ENCODE measurements around the gene ACVR1.

The ACVR1 gene

DNA sequence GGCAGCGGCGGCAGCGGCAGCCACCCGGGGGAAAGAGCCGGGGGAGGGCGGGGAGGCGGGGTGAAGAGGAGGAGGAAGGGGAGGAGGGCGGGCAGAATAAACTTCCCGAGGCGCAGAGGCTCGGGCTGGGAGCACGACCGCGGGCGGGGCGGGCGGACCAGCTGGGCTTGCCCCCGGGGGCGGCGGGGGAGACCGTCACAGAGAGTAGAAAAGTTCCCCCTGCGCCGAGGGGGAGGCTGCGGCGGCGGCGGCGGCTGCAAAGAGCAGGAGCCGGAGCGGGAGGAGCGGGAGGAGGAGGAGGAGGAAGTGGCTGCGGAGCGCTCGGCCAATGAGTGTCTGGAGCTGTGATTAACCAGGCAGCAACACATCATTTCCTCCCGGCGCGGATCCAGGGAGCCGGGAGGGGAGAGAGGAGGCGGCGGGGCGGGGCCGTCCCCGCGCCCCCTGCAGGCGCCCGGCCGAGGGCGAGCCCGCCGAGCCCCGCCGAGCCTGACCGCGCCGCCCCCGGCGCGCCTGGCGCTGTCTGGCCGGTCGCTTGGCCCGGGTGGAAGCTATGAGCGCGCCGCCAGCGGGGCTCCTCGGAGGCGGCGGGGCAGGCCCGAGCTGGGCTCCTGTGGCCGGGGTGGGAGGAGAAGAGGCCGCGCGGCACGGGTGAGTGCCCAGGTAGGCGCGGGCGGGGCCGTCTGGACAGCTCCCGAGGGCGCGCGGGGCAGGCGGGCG lies at the start of gene ACVR1:
TSS of gene ACVR1 (minus strand) at position 265 of the 720 bp plus-strand sequence. CDS start 76,837 bp downstream, outside the sequence.
- peak; percentile 23 for DNase-seq

DNA sequence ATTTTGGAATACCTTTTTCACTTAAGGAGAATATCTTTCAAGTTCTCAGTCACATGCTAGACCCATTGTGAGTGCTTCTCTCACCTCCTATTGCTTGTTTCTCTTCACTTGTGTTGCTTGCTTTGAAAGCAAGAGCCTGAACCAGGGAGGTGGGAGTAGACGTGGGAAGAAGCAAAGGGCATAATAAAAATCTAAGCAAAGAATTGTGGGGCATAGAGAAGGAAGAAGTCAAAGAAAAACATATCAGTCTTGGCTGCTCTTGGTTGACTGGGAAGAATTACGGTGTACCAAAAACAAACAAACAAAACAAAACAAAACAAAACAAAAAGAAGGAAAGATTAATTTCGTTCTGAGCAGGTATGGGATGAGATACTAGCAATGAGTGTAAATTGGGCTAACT lies 48.9 kb upstream of the ACVR1 start:
- no peak for DNase-seq

- no peak for DNase-seq
Observed at GRCh38 chr2:157923598-157924217, 47.6 kb upstream of the ACVR1 start.

- no peak for DNase-seq
Observed at GRCh38 chr2:157922815-157923214, 46.7 kb upstream of the ACVR1 start.

DNA sequence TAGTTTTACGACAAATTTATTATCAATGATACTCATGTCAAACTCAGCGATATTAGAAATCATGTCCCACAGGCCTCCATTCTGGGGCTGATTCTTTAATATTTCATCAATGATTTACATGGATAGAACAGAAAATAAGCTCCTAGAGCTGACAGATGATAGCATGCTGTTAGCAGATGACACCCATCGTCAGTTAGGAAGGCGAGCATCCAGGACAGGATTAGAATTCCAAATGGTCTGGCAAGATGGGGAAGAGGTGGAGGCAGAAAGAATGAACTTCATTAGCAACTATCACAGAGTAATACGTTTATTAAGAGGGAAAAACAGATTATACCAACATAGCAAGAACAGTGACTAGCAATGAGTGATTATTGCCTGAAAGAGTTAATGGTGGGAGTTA lies 46.2 kb upstream of the ACVR1 start:
- no peak for DNase-seq

- DNase-seq, result no peak
Observed at GRCh38 chr2:157920736-157921135, 44.6 kb upstream of the ACVR1 start.

DNA sequence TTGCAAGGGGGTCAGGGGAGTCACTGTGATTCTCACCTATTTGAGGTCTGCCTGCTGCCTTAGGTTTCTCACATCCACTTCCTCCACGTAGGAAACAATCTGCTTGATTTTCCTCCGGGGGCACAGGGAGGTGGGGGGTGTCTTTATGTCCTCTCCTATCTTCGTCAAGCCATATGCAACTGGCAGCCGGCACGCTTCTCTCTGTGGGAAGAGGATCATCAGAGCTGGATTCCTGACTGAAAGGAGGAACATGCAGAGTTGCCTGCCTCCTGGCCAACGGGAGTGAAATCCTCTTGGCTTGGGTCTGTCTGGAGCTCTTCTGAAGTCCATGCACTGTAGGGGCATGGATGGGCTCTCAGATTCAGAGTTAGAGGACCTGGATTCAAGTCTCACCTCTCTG lies 43.1 kb upstream of the ACVR1 start:
- no peak for DNase-seq

DNA sequence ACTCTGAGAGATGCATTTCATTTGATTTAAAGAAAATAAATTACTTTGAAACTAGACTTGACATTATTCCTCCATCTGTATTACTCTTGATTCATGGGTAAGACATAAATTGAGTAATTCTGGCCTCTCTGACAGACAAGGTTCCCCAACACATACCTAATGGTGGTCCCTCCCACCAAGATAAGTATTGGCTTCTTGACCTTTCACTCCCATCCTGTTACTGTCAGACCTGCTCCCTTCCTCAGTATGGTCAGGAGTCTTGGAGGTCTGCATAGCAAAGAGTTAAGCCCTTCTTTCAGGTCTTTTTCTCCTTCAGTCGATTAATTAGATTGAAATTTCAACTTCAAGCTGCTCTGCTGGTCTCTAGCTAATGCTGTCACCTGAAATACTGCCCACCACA lies 42.2 kb upstream of the ACVR1 start:
- DNase-seq, result no peak

- no peak for DNase-seq
Observed at GRCh38 chr2:157911750-157912149, 35.6 kb upstream of the ACVR1 start.

- no peak for DNase-seq
Observed at GRCh38 chr2:157911246-157911645, 35.1 kb upstream of the ACVR1 start.

- DNase-seq, result no peak
Observed at GRCh38 chr2:157905092-157905491, 29.0 kb upstream of the ACVR1 start.

- no peak for DNase-seq
Observed at GRCh38 chr2:157903626-157904025, 27.5 kb upstream of the ACVR1 start.

GRCh38 chr2:157903151-157903550 lies 27.0 kb upstream of the ACVR1 start:
- DNase-seq, result no peak

DNA sequence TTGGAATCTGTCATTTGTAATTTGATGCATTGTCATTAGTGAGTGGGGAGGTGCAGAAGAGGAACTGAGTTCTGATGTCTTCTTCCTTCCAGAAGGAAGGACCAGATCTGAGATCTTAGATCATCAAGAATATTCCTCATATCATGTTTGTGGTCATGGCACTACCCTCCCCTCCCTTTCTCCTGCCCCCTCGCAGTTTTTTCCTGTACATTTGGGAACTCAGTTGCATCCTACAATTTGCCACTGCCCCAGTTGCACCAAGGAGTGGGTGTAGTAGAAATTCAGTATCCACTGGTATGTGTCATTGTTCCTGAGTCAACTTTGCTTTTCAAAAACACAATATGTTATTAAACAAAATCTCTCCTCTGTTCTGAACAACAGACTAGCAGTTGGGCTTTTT lies 26.6 kb upstream of the ACVR1 start:
- no peak for DNase-seq

GRCh38 chr2:157901325-157901724 lies 25.2 kb upstream of the ACVR1 start:
- DNase-seq, result no peak

- no peak for DNase-seq
Observed at GRCh38 chr2:157900684-157901083, 24.6 kb upstream of the ACVR1 start.

GRCh38 chr2:157900203-157900602 lies 24.1 kb upstream of the ACVR1 start:
- no peak for DNase-seq

DNA sequence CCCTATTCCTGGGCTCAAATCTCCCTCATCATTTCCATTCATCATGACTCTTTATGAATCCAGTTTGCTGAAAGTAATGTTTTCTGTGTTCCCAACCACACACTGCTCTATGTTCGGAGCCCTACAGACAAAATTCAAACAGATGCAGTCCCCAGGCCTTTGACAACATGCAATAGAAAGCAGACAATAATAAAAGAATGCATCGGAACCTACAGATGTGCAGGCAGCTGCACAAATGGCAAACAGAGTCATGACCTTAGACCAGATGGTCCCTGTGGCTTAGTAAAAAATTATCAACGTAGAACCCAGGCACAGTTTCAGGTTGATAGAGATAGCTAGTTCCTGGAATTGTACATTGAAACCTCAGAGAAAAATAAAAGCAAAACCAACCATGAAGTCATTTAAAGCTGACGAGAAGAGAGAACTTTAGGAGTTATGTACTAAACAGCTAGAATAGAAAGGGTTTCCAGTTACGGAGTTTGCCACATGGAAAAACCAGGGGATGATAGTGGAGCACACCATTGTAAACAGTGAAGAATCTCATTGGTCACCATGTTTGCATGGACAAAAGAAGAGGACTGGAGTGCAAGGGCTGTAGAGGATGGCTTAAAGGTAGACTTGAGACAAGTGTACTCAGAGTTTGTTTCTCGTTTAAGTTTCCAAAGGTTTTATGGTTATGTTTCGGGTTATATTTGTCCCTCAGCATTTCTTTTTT lies 23.2 kb upstream of the ACVR1 start:
- no peak for DNase-seq

- DNase-seq, result no peak
Observed at GRCh38 chr2:157898591-157898996, 22.5 kb upstream of the ACVR1 start.

GRCh38 chr2:157897106-157897971 lies 21.2 kb upstream of the ACVR1 start:
- DNase-seq, result no peak

GRCh38 chr2:157895531-157895930 lies 19.4 kb upstream of the ACVR1 start:
- DNase-seq, result no peak

DNA sequence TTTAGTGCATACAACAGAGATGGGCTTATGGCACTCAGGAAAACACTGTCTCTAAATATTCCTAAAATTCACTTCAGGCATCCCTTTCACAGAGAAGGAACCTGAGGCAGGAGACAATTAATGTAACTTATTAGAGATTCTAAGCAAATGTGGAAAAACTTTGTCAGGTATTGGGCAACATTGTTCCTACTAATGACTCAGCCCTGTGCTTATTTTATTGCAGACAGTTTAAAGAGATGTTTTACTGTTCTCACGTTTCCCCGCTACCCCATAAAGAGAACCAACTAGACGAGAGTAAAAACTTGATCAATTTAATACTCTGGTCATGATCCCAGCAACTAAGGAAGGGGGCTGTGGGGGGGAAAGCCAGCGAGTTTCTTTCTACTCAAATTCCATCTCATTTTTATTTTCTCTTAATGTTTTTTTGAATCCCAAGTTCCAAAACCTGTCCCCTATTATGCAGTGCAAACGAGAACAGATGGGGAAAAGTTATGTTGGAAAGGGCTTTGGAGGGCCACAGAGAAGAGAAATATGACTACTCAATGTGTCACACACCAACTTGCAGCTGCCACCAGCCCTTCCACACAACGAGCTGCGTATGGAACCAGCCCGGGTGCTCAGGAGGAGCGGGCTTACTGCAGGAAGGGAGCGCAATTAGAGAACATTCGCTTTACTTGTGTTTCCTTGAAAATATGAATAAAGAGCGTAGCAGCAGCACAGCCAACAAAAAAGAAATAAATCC lies 18.7 kb upstream of the ACVR1 start:
- DNase-seq, result no peak
